NCI-H510A treated with DMSO at 0.1 percent for 48 hours (cell line): ENCODE results near the gene PROCA1.
A peak's percentile ranks its signal among the peaks of the same experiment; 100 is the strongest.
"Not testable (repeated sequence)": the region's sequence is repeated elsewhere in the genome, so short reads cannot be mapped to it uniquely, and the experiment has no call there.

ENCODE experiments used
- DNase-seq: peaks from one replicate; lab custom pipeline; 2025; lab: John Stamatoyannopoulos, UW

Gene PROCA1

GRCh38 chr17:28667870-28668269, 43.8 kb downstream of the PROCA1 start:
- DNase-seq: no peak

GRCh38 chr17:28665994-28666393, 45.7 kb downstream of the PROCA1 start:
- no peak for DNase-seq

GRCh38 chr17:28663723-28664122, 48.0 kb downstream of the PROCA1 start:
- DNase-seq: no peak

GRCh38 chr17:28662527-28662829, 49.2 kb downstream of the PROCA1 start:
- DNase-seq: no peak

- peak; percentile 93 for DNase-seq
These were observed 49.8 kb downstream of the PROCA1 start, which contains the start of the genes SDF2 and SUPT6H for GRCh38 chr17:28661635-28662526. Gene SDF2, minus strand, starts transcription at chr17:28661906. Its CDS starts 30 bp downstream, at chr17:28661876. Gene SUPT6H, plus strand, starts transcription at chr17:28662205. Its CDS starts 11,197 bp downstream, at chr17:28673402.

- not testable (repeated sequence) for DNase-seq
These were observed 52.2 kb downstream of the PROCA1 start for GRCh38 chr17:28659497-28659881.

- not testable (repeated sequence) for DNase-seq
These were observed 52.8 kb downstream of the PROCA1 start for GRCh38 chr17:28658766-28659496.

GRCh38 chr17:28658342-28658741, 53.3 kb downstream of the PROCA1 start:
- not testable (repeated sequence) for DNase-seq

GRCh38 chr17:28657756-28658155, 53.9 kb downstream of the PROCA1 start:
- no peak for DNase-seq

- DNase-seq: no peak
These were observed 56.5 kb downstream of the PROCA1 start for GRCh38 chr17:28655160-28655559.
